Natural killer cell (primary cell): ENCODE data around the gene POLK. TPM values are rescaled to one million over a fixed set of nuclear protein-coding genes. Genes with fewer than 3 reads are reported as not detected.
"Not testable (repeated sequence)": the region's sequence is repeated elsewhere in the genome, so short reads cannot be mapped to it uniquely, and the experiment has no call there.

Experiments
- ATAC-seq, 3 donors: fragments of 150-1000 bp in 2 of 3; fragments of 200-7000 bp in 1 of 3; cut with Tn5 transposase; 1 replicate in 1 of 3; 2 replicates in 2 of 3; pipeline ENCODE4 v1.10.0; 2021; ENCODE audit warnings: mild to moderate bottlenecking in 2 of 3, moderate library complexity in 2 of 3
- DNase-seq, 2 donors: peaks; one replicate each; pipeline versions ENCODE4 v3.0.0 to v3.0.0-alpha.2; 2013 to 2021; ENCODE audit warnings: mixed read lengths in 1 of 2
- H3K27ac ChIP-seq: one replicate; pipeline ENCODE4 v1.5.1; 2013; ENCODE audit warnings: mild to moderate bottlenecking, low read length
- H3K27me3 ChIP-seq: one replicate; pipeline ENCODE4 v1.6.1; 2013; ENCODE audit warnings: low read length; ENCODE audit not compliant: control insufficient read depth, insufficient read depth
- H3K36me3 ChIP-seq: one replicate; pipeline ENCODE4 v1.6.1; 2013; ENCODE audit warnings: low read length; ENCODE audit not compliant: control insufficient read depth, insufficient read depth
- H3K4me1 ChIP-seq: one replicate; pipeline ENCODE4 v1.6.1; 2013; ENCODE audit warnings: low read length; ENCODE audit not compliant: control insufficient read depth, insufficient read depth
- H3K4me3 ChIP-seq: one replicate; pipeline ENCODE4 v1.5.1; 2013; ENCODE audit warnings: low read length
- H3K9me3 ChIP-seq: one replicate; pipeline ENCODE4 v1.6.1; 2013; ENCODE audit warnings: low read length; ENCODE audit not compliant: control insufficient read depth, insufficient read depth
- H3K27ac Mint-ChIP-seq, 2 donors: one replicate each; pipeline ENCODE4 v1.8.0; 2022; ENCODE audit warnings: mild to moderate bottlenecking in 2 of 2, mixed read lengths in 2 of 2, moderate library complexity in 1 of 2
- H3K27me3 Mint-ChIP-seq, 2 donors: one replicate each; pipeline ENCODE4 v1.8.0; 2022; ENCODE audit warnings: low read depth in 2 of 2, mixed read lengths in 2 of 2
- H3K36me3 Mint-ChIP-seq: one replicate; pipeline ENCODE4 v1.8.0; 2022; ENCODE audit warnings: mixed read lengths
- H3K4me1 Mint-ChIP-seq, 2 donors: one replicate each; pipeline ENCODE4 v1.8.0; 2022; ENCODE audit warnings: mixed read lengths in 2 of 2
- H3K4me3 Mint-ChIP-seq: one replicate; pipeline ENCODE4 v1.8.0; 2022; ENCODE audit warnings: mild to moderate bottlenecking, moderate library complexity, mixed read lengths
- H3K9me3 Mint-ChIP-seq, 2 donors: one replicate each; pipeline ENCODE4 v1.8.0; 2022; ENCODE audit warnings: mixed read lengths in 2 of 2
- CTCF ChIP-seq: fragments of 200-600 bp; IDR thresholded peaks from one replicate; pipeline ENCODE4 v1.8.0; 2022; ENCODE audit warnings: antibody characterized with exemption
- WGBS: methylation state at CpG from one replicate; pipeline ENCODE4 v1.1.7; 2013; ENCODE audit warnings: missing lambda C conversion rate; ENCODE audit not compliant: insufficient coverage; 5-methylcytosine and 5-hydroxymethylcytosine counted together
- intact Hi-C: fragments of 100-400 bp; cut with micrococcal nuclease; formaldehyde crosslinking; loops from one replicate; pipeline ENCODE4 v1.14.2; 2022
- total RNA-seq, 4 donors: library from RNA; stranded (reverse); fragments of 120-200 nt in 1 of 4; gene quantifications; one replicate each; pipeline versions ENCODE4 v1.2.3 to v1.2.4, GENCODE V29; 2013 to 2022

Gene POLK
- total RNA-seq, 3 donors from 2014 or later (not counting 1 experiment from before 2014, with no cell fraction given) = 16.8 to 21.5 (median 21.4) TPM

GRCh38 chr5:75482482-75482881 lies 29.2 kb upstream of the POLK start:
- no peak overlapping the region for H3K27ac ChIP-seq
- Mint-ChIP-seq H3K9me3 (no peaks in the 10 kb centered on the region), H3K27me3 (no peaks in the 10 kb centered on the region), H3K4me3 (no peak overlapping the region), H3K27ac (no peak overlapping the region), H3K4me1 (peaks cover 47 to 57% of the 10 kb centered on the region in 2 donors), H3K36me3 (peaks cover 12% of the 10 kb centered on the region)
- no peaks in the 10 kb centered on the region for H3K4me1 ChIP-seq
- ATAC-seq (no peak), DNase-seq (no peak)
- no peaks in the 10 kb centered on the region for H3K9me3 ChIP-seq
- no peaks in the 10 kb centered on the region for H3K27me3 ChIP-seq
- no peak for TF ChIP-seq CTCF
- H3K36me3 ChIP-seq = no peaks in the 10 kb centered on the region
- H3K4me3 ChIP-seq = no peak overlapping the region
- WGBS = 98% methylated on average over 3 of the region's 3 CpGs
- intact Hi-C loops = no loop called here

- no peaks in the 10 kb centered on the region for H3K9me3 ChIP-seq
- H3K27me3 ChIP-seq = no peaks in the 10 kb centered on the region
- no peaks in the 10 kb centered on the region for H3K4me1 ChIP-seq
- Mint-ChIP-seq H3K27me3 (no peaks in the 10 kb centered on the region), H3K4me1 (peaks cover 58 to 67% of the 10 kb centered on the region in 2 donors), H3K27ac (no peak overlapping the region), H3K36me3 (peaks cover 12% of the 10 kb centered on the region), H3K4me3 (no peak overlapping the region), H3K9me3 (no peaks in the 10 kb centered on the region)
- no peak overlapping the region for H3K27ac ChIP-seq
- ATAC-seq = no peak
- no peak overlapping the region for H3K4me3 ChIP-seq
- intact Hi-C loops = no loop called here
- TF ChIP-seq CTCF = no peak
- no peaks in the 10 kb centered on the region for H3K36me3 ChIP-seq
- no peak for DNase-seq
- no CpG with 5 or more reads among the region's 1 CpG for WGBS
Measured at GRCh38 chr5:75484605-75485004, 27.1 kb upstream of the POLK start.

- H3K9me3 ChIP-seq, H3K27me3 Mint-ChIP-seq, H3K9me3 Mint-ChIP-seq, H3K27me3 ChIP-seq, H3K36me3 Mint-ChIP-seq, H3K36me3 ChIP-seq, H3K27ac ChIP-seq, ATAC-seq, DNase-seq, H3K4me3 Mint-ChIP-seq, H3K4me3 ChIP-seq, H3K27ac Mint-ChIP-seq, H3K4me1 ChIP-seq, intact Hi-C loops: not testable (repeated sequence)
- peaks cover 36 to 40% of the 10 kb centered on the region in 2 donors for H3K4me1 Mint-ChIP-seq
- 100% methylated on average over 5 of the region's 6 CpGs for WGBS
Measured at GRCh38 chr5:75489847-75490246, 21.8 kb upstream of the POLK start.

- ATAC-seq = no peak
- Mint-ChIP-seq H3K27ac (no peak overlapping the region), H3K36me3 (peaks cover 7% of the 10 kb centered on the region), H3K27me3 (no peaks in the 10 kb centered on the region), H3K4me1 (peaks cover 26 to 29% of the 10 kb centered on the region in 2 donors), H3K9me3 (peaks cover 0 to 2% of the 10 kb centered on the region in 2 donors), H3K4me3 (no peak overlapping the region)
- peaks cover 11% of the 10 kb centered on the region for H3K36me3 ChIP-seq
- no peaks in the 10 kb centered on the region for H3K9me3 ChIP-seq
- 100% methylated on average over 1 of the region's 2 CpGs for WGBS
- no peak overlapping the region for H3K4me3 ChIP-seq
- no peak for DNase-seq
- intact Hi-C loops = no loop called here
- no peak overlapping the region for H3K27ac ChIP-seq
- TF ChIP-seq CTCF = no peak
- H3K27me3 ChIP-seq = no peaks in the 10 kb centered on the region
- no peaks in the 10 kb centered on the region for H3K4me1 ChIP-seq
Measured at GRCh38 chr5:75491621-75492020, 20.1 kb upstream of the POLK start.
